A673 (cell line): ENCODE results near the gene RAB15. TPM values are rescaled to one million over a fixed set of nuclear protein-coding genes. Genes with fewer than 3 reads are reported as not detected.

Experiments
- BruUV-seq: library from RNA; stranded (reverse); fragments of 400-500 nt; replicated peaks from 2 replicates; lab custom pipeline; 2021; lab: Mats Ljungman, UMichigan
- CTCF ChIA-PET: fragments of 300-600 bp; sonication (Branson Sonifier 250); formaldehyde crosslinking; loops from one replicate; lab custom pipeline; 2022; ENCODE audit warnings: antibody characterized with exemption; lab: Charles Lee
- POLR2A ChIA-PET: fragments of 300-600 bp; sonication (Branson Sonifier 250); formaldehyde crosslinking; loops from one replicate; lab custom pipeline; 2022; ENCODE audit warnings: antibody characterized with exemption; ENCODE audit not compliant: low non-redundant PET; lab: Charles Lee
- DNase-seq: peaks from one replicate; pipeline ENCODE4 v3.0.0-alpha.2; 2015; ENCODE audit warnings: low spot score
- H3K27ac ChIP-seq: fragments of 200-600 bp; sonication (generic); 2 replicates; pipeline ENCODE4 v1.5.1; 2016; ENCODE audit warnings: mixed run types, low read depth, mild to moderate bottlenecking, mixed read lengths, antibody characterized with exemption, low read length; ENCODE audit not compliant: poor library complexity, severe bottlenecking
- H3K27me3 ChIP-seq: fragments of 200-600 bp; sonication (generic); replicated peaks from 2 replicates; pipeline ENCODE4 v1.6.1; 2017; ENCODE audit warnings: mixed run types, low read depth, mild to moderate bottlenecking, mixed read lengths, antibody characterized with exemption, low read length; ENCODE audit not compliant: insufficient read depth, poor library complexity
- H3K36me3 ChIP-seq: fragments of 200-600 bp; sonication (generic); 2 replicates; pipeline ENCODE4 v1.6.1; 2016; ENCODE audit warnings: mixed run types, mild to moderate bottlenecking, mixed read lengths, antibody characterized with exemption, low read length; ENCODE audit not compliant: insufficient read depth, poor library complexity, severe bottlenecking
- H3K4me1 ChIP-seq: fragments of 200-600 bp; sonication (generic); 2 replicates; pipeline ENCODE4 v1.6.1; 2017; ENCODE audit warnings: mixed run types, mild to moderate bottlenecking, mixed read lengths, antibody characterized with exemption, low read length; ENCODE audit not compliant: insufficient read depth, poor library complexity, severe bottlenecking
- H3K4me3 ChIP-seq: fragments of 200-600 bp; sonication (generic); 2 replicates; pipeline ENCODE4 v1.5.1; 2016; ENCODE audit warnings: low read depth, mixed run types, mild to moderate bottlenecking, mixed read lengths, low read length; ENCODE audit not compliant: poor library complexity, severe bottlenecking
- H3K9me3 ChIP-seq: fragments of 200-600 bp; sonication (generic); 2 replicates; pipeline ENCODE4 v1.6.1; 2016; ENCODE audit warnings: mixed run types, low read depth, mild to moderate bottlenecking, mixed read lengths, antibody characterized with exemption, low read length; ENCODE audit not compliant: poor library complexity, severe bottlenecking
- CTCF ChIP-seq: fragments of 300-800, 200-600 bp; sonication (generic); conservative IDR thresholded peaks from 2 replicates; pipeline ENCODE4 v1.5.1; 2017; ENCODE audit warnings: low read depth, mild to moderate bottlenecking, antibody characterized with exemption, low read length, moderate library complexity, mixed read lengths
- EZH2 ChIP-seq: fragments of 200-600 bp; sonication (generic); IDR thresholded peaks from 2 replicates; pipeline ENCODE4 v1.6.1; 2017; ENCODE audit warnings: borderline replicate concordance, low read depth, mild to moderate bottlenecking, mixed read lengths, antibody characterized with exemption, low read length; ENCODE audit not compliant: poor library complexity, severe bottlenecking
- intact Hi-C: fragments of 100-400 bp; cut with micrococcal nuclease; formaldehyde crosslinking; loops from one replicate; pipeline ENCODE4 v1.10.0; 2022; ENCODE audit not compliant: unreplicated experiment
- total RNA-seq: library from RNA; stranded (reverse); gene quantifications from 2 replicates; pipeline ENCODE4 v1.2.3, GENCODE V29; 2021

Gene RAB15
- total RNA-seq, 1 experiment from 2014 or later: 23.6 TPM

- POLR2A ChIA-PET: no interaction called here
These were observed 20.8 kb downstream of the RAB15 start for GRCh38 chr14:64951291-64951690.

GRCh38 chr14:64950889-64951288 is 21.2 kb downstream of the RAB15 start:
- Histone ChIP-seq H3K9me3 (no peaks in the 10 kb centered on the region), H3K36me3 (peaks cover 3% of the 10 kb centered on the region), H3K27ac (no peak overlapping the region), H3K4me1 (peaks cover 8% of the 10 kb centered on the region), H3K4me3 (no peak overlapping the region), H3K27me3 (no peaks in the 10 kb centered on the region)
- intact Hi-C loops: no loop called here
- CTCF ChIA-PET: no interaction called here
- DNase-seq: no peak
- BruUV-seq: no TSS peak
- POLR2A ChIA-PET: no interaction called here
- no peak for TF ChIP-seq CTCF
- no peak for TF ChIP-seq EZH2

More at GRCh38 chr14:64951291-64951690, 20.8 kb downstream of the RAB15 start:
- Histone ChIP-seq H3K4me1 (peaks cover 5% of the 10 kb centered on the region), H3K9me3 (no peaks in the 10 kb centered on the region), H3K4me3 (no peak overlapping the region), H3K36me3 (peaks cover 3% of the 10 kb centered on the region), H3K27me3 (no peaks in the 10 kb centered on the region), H3K27ac (no peak overlapping the region)
- BruUV-seq: no TSS peak
- CTCF ChIA-PET: no interaction called here
- TF ChIP-seq EZH2 (no peak), CTCF (no peak)
- no peak for DNase-seq
- intact Hi-C loops: no loop called here

GRCh38 chr14:64948612-64949210 is 23.4 kb downstream of the RAB15 start:
- no peak for DNase-seq
- H3K27ac ChIP-seq: no peak overlapping the region
- intact Hi-C loops: no loop called here
- H3K4me3 ChIP-seq: no peak overlapping the region
- no peaks in the 10 kb centered on the region for H3K9me3 ChIP-seq
- CTCF ChIA-PET: no interaction called here
- no TSS peak for BruUV-seq
- H3K27me3 ChIP-seq: no peaks in the 10 kb centered on the region
- POLR2A ChIA-PET: no interaction called here
- TF ChIP-seq CTCF: no peak
- TF ChIP-seq EZH2: no peak
- peaks cover 3% of the 10 kb centered on the region for H3K36me3 ChIP-seq
- H3K4me1 ChIP-seq: peaks cover 8% of the 10 kb centered on the region
